Hindlimb muscle (tissue), 1 donor: Measurements from ENCODE around the gene PDCD2L. TPM values are rescaled to one million over a fixed set of nuclear protein-coding genes. Genes with fewer than 3 reads are reported as not detected.
A peak's percentile ranks its signal among the peaks of the same experiment; 100 is the strongest.
"Not testable (repeated sequence)": the region's sequence is repeated elsewhere in the genome, so short reads cannot be mapped to it uniquely, and the experiment has no call there.

ENCODE experiments used
- DNase-seq: peaks from one replicate; pipeline ENCODE4 v3.0.0-alpha.2; 2013
- polyA plus RNA-seq: library from polyadenylated mRNA; unstranded; fragments of 120-200 nt; gene quantifications from one replicate; pipeline ENCODE4 v1.2.1, GENCODE V29; 2013; ENCODE audit not compliant: insufficient read length

PDCD2L gene
- polyA plus RNA-seq, 1 donor, result 13.6 TPM

- no peak for DNase-seq
Measured at GRCh38 chr19:34375598-34375997, 28.6 kb upstream of the PDCD2L start.

- DNase-seq, result no peak
Measured at GRCh38 chr19:34380639-34381241, 23.5 kb upstream of the PDCD2L start.

GRCh38 chr19:34381399-34382251 lies 22.6 kb upstream of the PDCD2L start:
- DNase-seq, result no peak

- no peak for DNase-seq
Measured at GRCh38 chr19:34382471-34382870, 21.7 kb upstream of the PDCD2L start.

- DNase-seq, result no peak
Measured at GRCh38 chr19:34383599-34383998, 20.6 kb upstream of the PDCD2L start.

GRCh38 chr19:34386645-34387445 lies 17.4 kb upstream of the PDCD2L start:
- no peak for DNase-seq

GRCh38 chr19:34387446-34387810 lies 16.8 kb upstream of the PDCD2L start:
- DNase-seq, result no peak

- not testable (repeated sequence) for DNase-seq
Measured at GRCh38 chr19:34388745-34389144, 15.5 kb upstream of the PDCD2L start.

GRCh38 chr19:34391813-34392212 lies 12.4 kb upstream of the PDCD2L start:
- no peak for DNase-seq

- DNase-seq, result no peak
Measured at GRCh38 chr19:34393031-34393430, 11.2 kb upstream of the PDCD2L start.

- peak; percentile 60 for DNase-seq
Measured at GRCh38 chr19:34393629-34394028, 10.6 kb upstream of the PDCD2L start.

- no peak for DNase-seq
Measured at GRCh38 chr19:34397853-34398252, 6.3 kb upstream of the PDCD2L start.

- DNase-seq, result no peak
Measured at GRCh38 chr19:34399886-34400285, 4.3 kb upstream of the PDCD2L start.

GRCh38 chr19:34400844-34401243 lies 3.4 kb upstream of the PDCD2L start:
- not testable (repeated sequence) for DNase-seq

GRCh38 chr19:34402074-34402600 lies 2.1 kb upstream of the PDCD2L start:
- no peak for DNase-seq

GRCh38 chr19:34403784-34404108 lies 453 bp upstream of the PDCD2L start:
- no peak for DNase-seq

GRCh38 chr19:34405892-34406660 lies 1.9 kb downstream of the PDCD2L start:
- DNase-seq, result no peak

GRCh38 chr19:34408411-34408810 lies 4.2 kb downstream of the PDCD2L start:
- no peak for DNase-seq

- DNase-seq, result no peak
Measured at GRCh38 chr19:34409189-34410164, 5.3 kb downstream of the PDCD2L start.

GRCh38 chr19:34411216-34411615 lies 7.0 kb downstream of the PDCD2L start:
- no peak for DNase-seq

- no peak for DNase-seq
Measured at GRCh38 chr19:34416021-34416545, 11.9 kb downstream of the PDCD2L start.
